HG03432 (cell line): ENCODE results near the gene COPS4.
"Not testable (repeated sequence)": the region's sequence is repeated elsewhere in the genome, so short reads cannot be mapped to it uniquely, and the experiment has no call there.

ENCODE experiments used
- ATAC-seq: cut with Tn5 transposase; IDR thresholded peaks from one replicate; pipeline ENCODE4 v1.9.1; 2021; ENCODE audit warnings: mild to moderate bottlenecking, moderate library complexity; ENCODE audit not compliant: unreplicated experiment

The COPS4 gene

GRCh38 chr4:83022724-83023450 lies 12.1 kb upstream of the COPS4 start:
- ATAC-seq, result no peak

GRCh38 chr4:83023599-83023998 lies 11.4 kb upstream of the COPS4 start:
- ATAC-seq, result not testable (repeated sequence)

DNA sequence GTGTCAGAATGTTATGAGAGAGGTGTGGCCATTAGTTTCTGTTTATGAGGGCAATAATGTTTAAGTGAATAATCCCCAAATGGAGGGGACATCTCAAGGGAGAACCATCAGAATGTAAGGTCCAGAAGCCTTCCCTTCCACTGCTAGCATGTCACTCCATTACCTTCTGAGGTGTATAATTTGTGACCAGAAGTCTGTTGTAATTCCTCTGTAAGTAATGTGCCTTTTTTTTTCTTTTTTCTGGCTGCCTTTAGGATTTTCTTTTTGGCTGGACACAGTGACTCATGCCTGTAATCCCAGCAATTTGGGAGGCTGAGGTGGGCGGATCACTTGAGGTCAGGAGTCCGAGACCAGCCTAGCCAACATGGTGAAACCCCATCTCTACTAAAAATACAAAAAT lies 10.8 kb upstream of the COPS4 start:
- no peak for ATAC-seq

GRCh38 chr4:83025563-83025962 lies 9.4 kb upstream of the COPS4 start:
- no peak for ATAC-seq

DNA sequence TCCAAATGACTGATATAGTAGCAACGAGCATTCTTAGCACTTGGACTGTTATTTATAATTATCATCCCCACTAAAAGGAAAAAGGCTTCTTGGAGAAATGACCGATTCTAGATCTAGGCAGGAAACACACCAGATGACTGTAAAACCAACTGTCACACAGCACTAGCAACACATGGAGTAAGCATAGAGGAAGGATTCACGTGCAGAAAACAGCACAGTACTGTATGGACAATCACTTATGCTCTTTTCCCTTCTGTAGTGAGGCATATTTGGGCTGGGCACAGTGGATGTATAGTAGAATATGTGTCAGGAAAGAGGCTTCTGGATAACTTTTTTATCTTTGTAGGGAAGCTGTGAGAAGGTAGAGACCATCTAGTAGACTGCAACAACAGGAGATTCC lies 6.0 kb upstream of the COPS4 start:
- ATAC-seq, result no peak

- no peak for ATAC-seq
Observed at GRCh38 chr4:83029688-83030087, 5.3 kb upstream of the COPS4 start.

GRCh38 chr4:83036991-83037665 lies 2.1 kb downstream of the COPS4 start:
- no peak for ATAC-seq

DNA sequence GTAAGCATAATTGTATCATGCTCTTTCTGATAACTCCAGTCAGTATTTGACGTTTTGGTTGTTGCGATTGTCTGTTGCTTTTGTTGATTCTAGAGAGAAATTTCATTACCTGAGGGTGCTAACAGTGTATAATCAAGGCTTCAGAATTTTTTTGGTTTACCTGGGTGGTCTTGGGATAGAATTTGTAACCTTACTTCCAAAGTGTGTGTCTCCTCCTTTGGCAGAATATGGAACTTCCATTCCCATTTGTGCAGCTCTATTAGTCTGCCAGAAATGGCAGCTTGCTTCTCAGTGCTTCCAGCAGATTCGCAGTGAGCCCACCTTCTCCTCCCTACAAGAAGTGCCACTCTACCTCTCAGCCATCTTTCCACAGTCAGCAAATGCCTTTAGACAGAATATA lies 5.3 kb downstream of the COPS4 start:
- ATAC-seq, result no peak

GRCh38 chr4:83043157-83043556 lies 8.2 kb downstream of the COPS4 start:
- not testable (repeated sequence) for ATAC-seq

DNA sequence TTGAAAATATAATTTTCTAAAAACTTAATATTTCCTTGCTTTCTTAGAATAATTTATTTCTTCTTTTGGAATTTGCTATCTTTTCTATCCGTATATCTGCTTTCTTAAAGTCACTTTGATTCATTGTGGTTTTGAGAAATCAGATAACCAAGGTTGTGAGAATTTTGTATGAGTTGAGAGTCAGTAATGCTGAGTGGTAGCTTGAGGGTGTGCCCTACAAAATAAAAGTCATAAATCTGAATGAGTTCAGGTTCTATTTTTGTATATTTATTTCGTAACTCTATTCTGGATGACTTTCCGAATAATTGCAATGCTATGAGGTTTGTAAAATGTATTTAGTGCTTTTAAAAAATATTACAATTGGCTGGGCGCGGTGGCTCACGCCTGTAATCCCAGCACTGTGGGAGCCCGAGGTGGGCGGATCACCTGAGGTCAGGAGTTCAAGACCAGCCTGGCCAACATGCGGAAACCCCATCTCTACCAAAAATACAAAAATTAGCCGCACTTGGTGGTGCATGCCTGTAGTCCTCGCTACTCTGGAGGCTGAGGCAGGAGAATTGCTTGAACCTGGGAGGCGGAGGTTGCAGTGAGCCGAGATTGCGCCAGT lies 8.9 kb downstream of the COPS4 start:
- ATAC-seq, result no peak

GRCh38 chr4:83046693-83047473 lies 11.9 kb downstream of the COPS4 start:
- no peak for ATAC-seq

GRCh38 chr4:83048781-83049180 lies 13.8 kb downstream of the COPS4 start:
- ATAC-seq, result not testable (repeated sequence)

DNA sequence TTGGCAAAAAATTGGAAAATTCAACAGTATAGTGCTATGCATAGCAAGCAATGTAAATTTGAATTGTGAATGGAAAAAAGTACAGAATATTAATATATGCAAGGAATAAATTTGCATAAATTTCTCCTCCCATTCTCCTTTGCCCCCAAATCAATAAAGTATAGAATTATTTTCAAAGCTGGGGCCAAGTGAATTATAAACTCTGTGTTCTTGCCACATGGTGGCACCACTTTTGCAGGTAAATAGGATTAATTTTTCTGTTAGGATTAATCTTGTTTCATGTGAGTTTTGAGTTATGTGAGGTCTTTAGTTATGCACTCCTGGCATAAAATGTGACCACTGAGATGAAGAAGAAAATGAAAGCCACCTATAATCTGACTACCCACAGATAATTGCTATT lies 19.9 kb downstream of the COPS4 start:
- ATAC-seq, result no peak

GRCh38 chr4:83062739-83063138 lies 27.8 kb downstream of the COPS4 start:
- ATAC-seq, result no peak

DNA sequence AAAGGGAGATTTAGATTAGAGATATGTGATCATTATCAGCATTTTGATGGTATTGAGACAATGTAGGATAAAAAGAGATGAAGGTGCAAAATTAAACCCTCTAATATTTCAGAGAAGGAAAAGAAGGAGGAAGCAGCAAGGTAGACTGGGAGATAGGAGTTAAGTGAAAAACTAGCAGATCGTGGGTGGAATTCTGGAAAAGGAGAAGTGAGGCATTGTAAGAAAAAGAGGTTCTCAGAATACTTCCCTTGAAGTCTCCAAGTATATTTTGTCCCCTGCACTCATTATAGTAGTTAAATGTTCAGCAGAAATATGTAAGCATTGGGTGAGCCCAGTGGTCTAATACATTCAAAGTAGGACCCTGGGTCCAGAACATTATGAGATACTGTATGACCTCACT lies 30.3 kb downstream of the COPS4 start:
- no peak for ATAC-seq

- no peak for ATAC-seq
Observed at GRCh38 chr4:83067058-83067639, 32.2 kb downstream of the COPS4 start.

DNA sequence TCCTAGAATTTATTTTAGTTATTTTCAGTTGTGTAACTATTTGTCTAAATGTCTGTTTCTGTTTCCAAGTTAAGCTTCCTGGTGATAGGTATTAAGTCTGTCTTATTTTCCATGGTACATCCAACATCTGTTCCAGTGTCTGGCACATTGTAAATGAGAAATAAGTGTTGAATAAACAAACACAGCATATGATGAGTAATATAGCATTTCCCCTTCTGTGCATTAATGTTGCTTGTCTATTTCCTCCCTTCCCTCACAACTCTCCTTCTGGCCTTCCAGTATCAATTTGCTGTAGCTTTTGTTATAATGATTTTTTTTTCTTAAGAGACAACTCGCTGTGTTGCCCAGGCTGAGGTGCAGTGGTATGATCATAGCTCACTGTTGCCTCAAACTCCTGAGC lies 36.1 kb downstream of the COPS4 start:
- no peak for ATAC-seq

GRCh38 chr4:83074086-83074704 lies 39.2 kb downstream of the COPS4 start:
- ATAC-seq, result peak; percentile 91

GRCh38 chr4:83074783-83075182 lies 39.8 kb downstream of the COPS4 start:
- ATAC-seq, result peak; percentile 57

- ATAC-seq, result no peak
Observed at GRCh38 chr4:83075311-83076095, 40.5 kb downstream of the COPS4 start.
